Muscle of arm (tissue), 12 donors: Measurements from ENCODE around the gene APEX1. TPM values are rescaled to one million over a fixed set of nuclear protein-coding genes. Genes with fewer than 3 reads are reported as not detected.
"Not testable (repeated sequence)": the region's sequence is repeated elsewhere in the genome, so short reads cannot be mapped to it uniquely, and the experiment has no call there.

ENCODE experiments used
- DNase-seq: peaks from one replicate; pipeline ENCODE4 v3.0.0-alpha.2; 2013
- polyA plus RNA-seq, 12 donors: library from polyadenylated mRNA; unstranded; fragments of 120-200 nt; gene quantifications; one replicate each; pipeline ENCODE4 v1.2.1, GENCODE V29; 2013; ENCODE audit not compliant: insufficient read length in 12 of 12

The APEX1 gene
- polyA plus RNA-seq, 12 donors: 131 to 222 (median 161) TPM; not detected in 1

GRCh38 chr14:20503898-20504297, 48.9 kb downstream of the APEX1 start:
- DNase-seq: no peak

- not testable (repeated sequence) for DNase-seq
These were observed 51.2 kb downstream of the APEX1 start for GRCh38 chr14:20506276-20506675.

GRCh38 chr14:20506752-20507151, 51.7 kb downstream of the APEX1 start:
- not testable (repeated sequence) for DNase-seq

Other genes starting within 250 kb of the APEX1 start
- not detected for gene OR11H6, start 231.5 kb upstream of the APEX1 start, polyA plus RNA-seq
- gene OR11H7, start 226.2 kb upstream of the APEX1 start, polyA plus RNA-seq: under 1 TPM in 7 of 12 donors, not detected in 5; 0.23 to 0.53 (median 0.35) TPM
- gene OR11H4, start 215.9 kb upstream of the APEX1 start, polyA plus RNA-seq: not detected
- 10 to 100 TPM in 9 of 12 donors, 1 to 10 TPM in 2, not detected in 1; 8.5 to 14.9 (median 12.3) TPM for gene TTC5, start 149.3 kb upstream of the APEX1 start, polyA plus RNA-seq
- 10 to 100 TPM in 11 of 12 donors, not detected in 1; 29.4 to 82.6 (median 67.0) TPM for gene CCNB1IP1, start 121.9 kb upstream of the APEX1 start, polyA plus RNA-seq
- 10 to 100 TPM in 11 of 12 donors, not detected in 1; 17.2 to 52.0 (median 34.6) TPM for gene PARP2, start 111.6 kb upstream of the APEX1 start, polyA plus RNA-seq
- 10 to 100 TPM in 11 of 12 donors, not detected in 1; 12.3 to 23.8 (median 18.8) TPM for gene TEP1, start 41.7 kb upstream of the APEX1 start, polyA plus RNA-seq
- 1 to 10 TPM in 8 of 12 donors, under 1 TPM in 3, not detected in 1; 0.67 to 3.1 (median 1.6) TPM for gene KLHL33, start 19.1 kb upstream of the APEX1 start, polyA plus RNA-seq
- 10 to 100 TPM in 11 of 12 donors, not detected in 1; 21.1 to 55.6 (median 37.7) TPM for gene OSGEP, start 414 bp upstream of the APEX1 start, polyA plus RNA-seq
- 10 to 100 TPM in 11 of 12 donors, not detected in 1; 16.8 to 33.2 (median 21.7) TPM for gene PIP4P1, start 6.2 kb downstream of the APEX1 start, polyA plus RNA-seq
- 10 to 100 TPM in 8 of 12 donors, 1 to 10 TPM in 3, not detected in 1; 8.0 to 19.0 (median 10.9) TPM for gene PNP, start 14.2 kb downstream of the APEX1 start, polyA plus RNA-seq
- gene RNASE10, start 50.3 kb downstream of the APEX1 start, polyA plus RNA-seq: under 1 TPM in 3 of 12 donors, not detected in 9; 0.12 to 0.39 (median 0.30) TPM
- not detected for gene RNASE9, start 105.8 kb downstream of the APEX1 start, polyA plus RNA-seq
- gene RNASE11, start 132.8 kb downstream of the APEX1 start, polyA plus RNA-seq: not detected
- gene RNASE12, start 136.2 kb downstream of the APEX1 start, polyA plus RNA-seq: not detected
- not detected for gene OR6S1, start 186.5 kb downstream of the APEX1 start, polyA plus RNA-seq
- 10 to 100 TPM in 1 of 12 donors, 1 to 10 TPM in 10, not detected in 1; 2.2 to 25.2 (median 4.1) TPM for gene RNASE4, start 229.3 kb downstream of the APEX1 start, polyA plus RNA-seq
- 10 to 100 TPM in 1 of 12 donors, 1 to 10 TPM in 10, not detected in 1; 2.2 to 22.8 (median 2.9) TPM for gene ANG, start 233.5 kb downstream of the APEX1 start, polyA plus RNA-seq